ENCODE measurements around the gene CTNNA1. TPM values are rescaled to one million over a fixed set of nuclear protein-coding genes. Genes with fewer than 3 reads are reported as not detected.

CTNNA1 gene
- total RNA-seq: 448 and 544 TPM in 2 replicates

GRCh38 chr5:138752951-138753793 is at the start of gene CTNNA1:
Gene CTNNA1 (plus strand): TSS chr5:138753425. CDS start chr5:138781925, 28,500 bp downstream.

GRCh38 chr5:138874771-138875551 is 121.7 kb downstream of the CTNNA1 start, which contains the start of gene LRRTM2:
Gene LRRTM2 (minus strand): TSS chr5:138875335. CDS start chr5:138874911, 424 bp downstream.

Other genes with a start within 250 kb of the CTNNA1 start
- gene ETF1, start 210.2 kb upstream of the CTNNA1 start, total RNA-seq: 175 and 185 TPM in 2 replicates
- gene HSPA9, start 178.0 kb upstream of the CTNNA1 start, total RNA-seq: 725 and 792 TPM in 2 replicates
- not detected in 2 replicates for gene LRRTM2, start 121.9 kb downstream of the CTNNA1 start, total RNA-seq